Activated CD4-positive, alpha-beta T cell treated with anti-CD3 and anti-CD28 coated beads, Interleukin-2, amount 10 ng/mL, durations not matched to agents 24 days and 14 days (primary cell): ENCODE data around the gene UCP3. TPM values are rescaled to one million over a fixed set of nuclear protein-coding genes. Genes with fewer than 3 reads are reported as not detected.

ENCODE experiments used
- DNase-seq: peaks from one replicate; pipeline ENCODE4 v3.0.0; 2022
- H3K27ac Mint-ChIP-seq: one replicate; pipeline ENCODE4 v1.8.0; 2022; ENCODE audit warnings: mild to moderate bottlenecking, mixed read lengths
- H3K27me3 Mint-ChIP-seq: one replicate; pipeline ENCODE4 v1.8.0; 2022; ENCODE audit warnings: mixed read lengths
- H3K36me3 Mint-ChIP-seq: one replicate; pipeline ENCODE4 v1.8.0; 2022; ENCODE audit warnings: low read depth, mild to moderate bottlenecking, mixed read lengths
- H3K4me1 Mint-ChIP-seq: one replicate; pipeline ENCODE4 v1.8.0; 2021; ENCODE audit warnings: mixed read lengths
- H3K4me3 Mint-ChIP-seq: one replicate; pipeline ENCODE4 v1.8.0; 2022; ENCODE audit warnings: mild to moderate bottlenecking, moderate library complexity, mixed read lengths
- H3K9me3 Mint-ChIP-seq: one replicate; pipeline ENCODE4 v1.8.0; 2021; ENCODE audit warnings: mixed read lengths
- intact Hi-C: fragments of 100-400 bp; cut with micrococcal nuclease; formaldehyde crosslinking; loops from one replicate; pipeline ENCODE4 v1.15.1; 2023
- total RNA-seq: library from RNA; stranded (reverse); gene quantifications from 2 replicates; pipeline ENCODE4 v1.2.3, GENCODE V29; 2022

Gene UCP3
- 2.9 and 3.6 TPM in 2 replicates for total RNA-seq

DNA sequence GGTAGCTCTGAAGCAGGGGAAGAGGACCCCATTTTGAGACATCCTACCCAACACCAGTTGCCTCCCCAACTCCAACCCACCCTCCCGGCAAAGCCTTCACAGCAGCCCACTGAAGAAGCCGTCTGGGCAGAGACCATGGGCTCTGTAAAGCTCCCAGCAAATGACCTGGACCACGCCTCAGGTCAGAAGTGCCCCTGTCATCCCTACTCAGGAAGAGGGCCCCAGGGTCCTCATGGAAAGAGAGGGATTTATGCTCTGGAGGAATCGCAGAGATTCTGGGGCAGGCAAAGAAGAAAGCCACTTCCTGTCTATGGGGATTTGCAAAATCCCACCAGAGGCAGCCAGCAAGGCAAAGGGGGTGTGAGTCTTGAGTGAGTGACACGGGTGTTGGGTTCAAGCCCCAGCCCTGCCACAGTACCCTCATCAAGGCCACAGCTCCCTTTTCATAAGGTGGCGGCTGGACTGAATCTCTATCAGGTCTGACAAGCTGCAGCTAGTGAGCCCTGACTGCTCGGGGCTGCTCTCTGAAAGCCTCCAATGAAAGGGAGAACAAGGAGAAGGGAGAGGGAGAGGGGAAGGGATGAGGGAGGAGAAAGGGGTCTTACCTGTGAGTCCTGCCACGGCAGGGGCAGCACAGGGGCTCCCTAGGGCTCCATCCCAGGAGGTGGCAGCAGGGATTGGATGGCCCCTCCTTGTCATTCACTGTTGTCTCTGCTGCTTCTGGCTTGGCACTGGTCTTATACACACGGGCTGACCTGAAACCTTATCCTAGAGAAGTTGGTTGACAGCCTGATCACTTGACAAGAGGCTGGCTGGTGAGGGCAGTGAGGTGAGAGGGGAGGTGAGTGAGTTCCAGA, at the start of gene UCP3:
Gene UCP3 (minus strand): TSS at position 713 of the 857 bp plus-strand sequence. CDS start 2,043 bp downstream, outside the sequence.
- intact Hi-C loops, result no loop called here
- peaks cover 80% of the 10 kb centered on the region for H3K4me1 Mint-ChIP-seq

GRCh38 chr11:74057249-74058151, 48.6 kb upstream of the UCP3 start:
- H3K36me3 Mint-ChIP-seq, result peaks cover 40% of the 10 kb centered on the region
- H3K27me3 Mint-ChIP-seq, result no peaks in the 10 kb centered on the region
- intact Hi-C loops, result no loop called here
- peaks cover 8% of the 10 kb centered on the region for H3K9me3 Mint-ChIP-seq
- no peak overlapping the region for H3K27ac Mint-ChIP-seq
- no peak for DNase-seq
- peaks cover 13% of the 10 kb centered on the region for H3K4me1 Mint-ChIP-seq
- H3K4me3 Mint-ChIP-seq, result no peak overlapping the region

More for the DNA sequence above, at the start of gene UCP3:
- Mint-ChIP-seq H3K27ac (peak within 1 kb of the TSS; percentile 95), H3K9me3 (no peaks in the 10 kb centered on the region), H3K27me3 (no peaks in the 10 kb centered on the region), H3K4me3 (peak within 1 kb of the TSS; percentile 57), H3K36me3 (peaks cover 11% of the 10 kb centered on the region)
- DNase-seq, result peak; percentile 69

- Mint-ChIP-seq H3K4me1 (peaks cover 7% of the 10 kb centered on the region), H3K36me3 (peaks cover 35% of the 10 kb centered on the region), H3K27ac (no peak overlapping the region), H3K9me3 (peaks cover 6% of the 10 kb centered on the region), H3K27me3 (no peaks in the 10 kb centered on the region), H3K4me3 (no peak overlapping the region)
- intact Hi-C loops, result no loop called here
- DNase-seq, result no peak
Measured at GRCh38 chr11:74055938-74056337, 47.1 kb upstream of the UCP3 start.

DNA sequence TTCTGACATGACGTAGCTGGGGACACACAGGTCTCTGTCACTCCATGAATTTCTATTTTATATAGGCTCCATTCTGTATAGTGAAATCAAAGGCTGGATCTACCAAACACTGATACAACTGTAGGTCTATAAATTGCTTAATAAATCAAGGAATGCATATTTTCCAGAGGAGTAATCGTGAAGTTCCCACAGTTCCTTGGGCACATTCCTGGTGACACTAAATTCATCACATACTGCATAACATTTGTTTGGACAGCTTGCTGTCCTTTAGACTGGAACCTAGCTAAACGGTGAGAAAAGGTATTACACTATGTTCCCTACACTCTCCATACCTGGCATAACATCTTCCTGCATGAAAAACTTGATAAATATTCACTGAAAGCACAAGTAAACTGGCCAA, 41.6 kb upstream of the UCP3 start:
- intact Hi-C loops, result no loop called here
- DNase-seq, result no peak
- no peaks in the 10 kb centered on the region for H3K9me3 Mint-ChIP-seq
- H3K36me3 Mint-ChIP-seq, result peaks cover 37% of the 10 kb centered on the region
- no peaks in the 10 kb centered on the region for H3K4me1 Mint-ChIP-seq
- no peaks in the 10 kb centered on the region for H3K27me3 Mint-ChIP-seq
- H3K27ac Mint-ChIP-seq, result no peak overlapping the region
- H3K4me3 Mint-ChIP-seq, result no peak overlapping the region

DNA sequence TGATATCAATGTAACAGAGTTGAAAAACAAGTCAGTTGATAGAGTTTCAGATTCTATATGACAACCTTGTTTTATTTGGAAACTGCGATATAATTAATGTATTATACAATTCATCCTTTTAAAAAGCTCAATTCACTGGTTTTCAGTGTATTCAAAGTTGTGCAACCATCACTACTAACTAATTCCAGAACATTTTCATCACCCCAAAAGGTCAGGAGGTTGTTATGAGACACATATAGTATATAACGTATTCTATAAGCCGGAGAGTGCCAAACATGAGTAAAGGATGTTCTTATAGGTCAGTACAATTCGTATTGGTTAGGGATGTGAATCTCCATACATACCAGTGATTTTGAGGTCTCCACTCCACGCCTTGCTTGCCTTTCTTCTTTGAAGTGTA, 40.1 kb upstream of the UCP3 start:
- Mint-ChIP-seq H3K4me3 (no peak overlapping the region), H3K9me3 (no peaks in the 10 kb centered on the region), H3K27ac (no peak overlapping the region), H3K36me3 (peaks cover 39% of the 10 kb centered on the region), H3K4me1 (peaks cover 2% of the 10 kb centered on the region), H3K27me3 (no peaks in the 10 kb centered on the region)
- DNase-seq, result no peak
- intact Hi-C loops, result no loop called here

DNA sequence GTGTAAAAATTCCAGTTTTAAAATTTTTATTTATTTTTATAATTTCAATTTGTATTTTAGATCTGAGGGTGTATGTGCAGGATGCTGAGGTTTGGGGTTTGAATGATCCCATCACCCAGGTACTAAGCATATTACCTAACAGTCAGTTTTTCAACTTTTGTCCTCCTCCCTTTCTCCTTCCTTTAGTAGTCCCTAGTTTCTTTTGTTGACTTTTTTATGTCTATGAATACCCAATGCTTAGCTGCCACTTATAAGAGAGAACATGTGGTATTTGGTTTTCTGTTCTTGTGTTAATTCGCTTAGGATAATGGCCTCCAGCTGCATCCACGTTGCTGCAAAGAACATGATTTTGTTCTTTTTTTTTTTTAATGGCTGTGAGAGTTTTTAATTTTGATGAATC, 35.7 kb upstream of the UCP3 start:
- H3K36me3 Mint-ChIP-seq, result peaks cover 45% of the 10 kb centered on the region
- no peaks in the 10 kb centered on the region for H3K9me3 Mint-ChIP-seq
- H3K27me3 Mint-ChIP-seq, result no peaks in the 10 kb centered on the region
- peaks cover 2% of the 10 kb centered on the region for H3K4me1 Mint-ChIP-seq
- intact Hi-C loops, result no loop called here
- H3K27ac Mint-ChIP-seq, result no peak overlapping the region
- DNase-seq, result no peak
- no peak overlapping the region for H3K4me3 Mint-ChIP-seq

DNA sequence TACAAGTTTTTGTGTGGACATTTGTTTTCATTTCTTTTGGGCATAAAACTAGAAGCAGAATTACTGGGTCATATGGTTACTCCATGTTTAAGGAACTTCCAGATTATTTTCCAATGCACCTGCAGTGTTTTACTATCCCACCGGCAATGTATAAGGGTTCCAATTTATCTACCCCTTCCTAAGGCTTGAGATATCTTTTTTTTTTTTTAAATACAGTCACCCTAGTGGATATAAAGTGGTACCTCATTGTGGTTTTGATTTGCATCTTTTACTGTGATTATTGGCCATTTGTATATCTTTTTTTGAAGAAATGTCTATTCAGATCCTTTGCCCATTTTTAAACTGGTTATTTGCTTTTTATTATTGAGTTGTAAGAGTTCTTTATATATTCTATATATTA, 34.6 kb upstream of the UCP3 start:
- intact Hi-C loops, result no loop called here
- Mint-ChIP-seq H3K4me3 (no peak overlapping the region), H3K4me1 (peaks cover 2% of the 10 kb centered on the region), H3K27me3 (no peaks in the 10 kb centered on the region), H3K27ac (no peak overlapping the region), H3K36me3 (peaks cover 43% of the 10 kb centered on the region), H3K9me3 (no peaks in the 10 kb centered on the region)
- no peak for DNase-seq

- peaks cover 2% of the 10 kb centered on the region for H3K4me1 Mint-ChIP-seq
- H3K27ac Mint-ChIP-seq, result no peak overlapping the region
- intact Hi-C loops, result no loop called here
- no peak for DNase-seq
- no peaks in the 10 kb centered on the region for H3K9me3 Mint-ChIP-seq
- H3K27me3 Mint-ChIP-seq, result no peaks in the 10 kb centered on the region
- H3K36me3 Mint-ChIP-seq, result peaks cover 52% of the 10 kb centered on the region
- no peak overlapping the region for H3K4me3 Mint-ChIP-seq
Measured at GRCh38 chr11:74037309-74037708, 28.4 kb upstream of the UCP3 start.

GRCh38 chr11:74035264-74035663, 26.4 kb upstream of the UCP3 start:
- H3K36me3 Mint-ChIP-seq, result peaks cover 47% of the 10 kb centered on the region
- no peaks in the 10 kb centered on the region for H3K9me3 Mint-ChIP-seq
- H3K4me3 Mint-ChIP-seq, result no peak overlapping the region
- DNase-seq, result no peak
- no peak overlapping the region for H3K27ac Mint-ChIP-seq
- H3K27me3 Mint-ChIP-seq, result no peaks in the 10 kb centered on the region
- peaks cover 17% of the 10 kb centered on the region for H3K4me1 Mint-ChIP-seq
- intact Hi-C loops, result no loop called here

- Mint-ChIP-seq H3K27me3 (no peaks in the 10 kb centered on the region), H3K9me3 (no peaks in the 10 kb centered on the region), H3K4me1 (peaks cover 22% of the 10 kb centered on the region), H3K4me3 (no peak overlapping the region), H3K36me3 (peaks cover 44% of the 10 kb centered on the region), H3K27ac (no peak overlapping the region)
- DNase-seq, result no peak
- intact Hi-C loops, result no loop called here
Measured at GRCh38 chr11:74033046-74033445, 24.2 kb upstream of the UCP3 start.

- peaks cover 35% of the 10 kb centered on the region for H3K36me3 Mint-ChIP-seq
- peak; percentile 67 for DNase-seq
- no peaks in the 10 kb centered on the region for H3K27me3 Mint-ChIP-seq
- H3K9me3 Mint-ChIP-seq, result no peaks in the 10 kb centered on the region
- peak overlapping the region; percentile 82 for H3K27ac Mint-ChIP-seq
- peaks cover 32% of the 10 kb centered on the region for H3K4me1 Mint-ChIP-seq
- H3K4me3 Mint-ChIP-seq, result peak overlapping the region; percentile 20
- intact Hi-C loops, result no loop called here
Measured at GRCh38 chr11:74030723-74031676, 22.1 kb upstream of the UCP3 start.

DNA sequence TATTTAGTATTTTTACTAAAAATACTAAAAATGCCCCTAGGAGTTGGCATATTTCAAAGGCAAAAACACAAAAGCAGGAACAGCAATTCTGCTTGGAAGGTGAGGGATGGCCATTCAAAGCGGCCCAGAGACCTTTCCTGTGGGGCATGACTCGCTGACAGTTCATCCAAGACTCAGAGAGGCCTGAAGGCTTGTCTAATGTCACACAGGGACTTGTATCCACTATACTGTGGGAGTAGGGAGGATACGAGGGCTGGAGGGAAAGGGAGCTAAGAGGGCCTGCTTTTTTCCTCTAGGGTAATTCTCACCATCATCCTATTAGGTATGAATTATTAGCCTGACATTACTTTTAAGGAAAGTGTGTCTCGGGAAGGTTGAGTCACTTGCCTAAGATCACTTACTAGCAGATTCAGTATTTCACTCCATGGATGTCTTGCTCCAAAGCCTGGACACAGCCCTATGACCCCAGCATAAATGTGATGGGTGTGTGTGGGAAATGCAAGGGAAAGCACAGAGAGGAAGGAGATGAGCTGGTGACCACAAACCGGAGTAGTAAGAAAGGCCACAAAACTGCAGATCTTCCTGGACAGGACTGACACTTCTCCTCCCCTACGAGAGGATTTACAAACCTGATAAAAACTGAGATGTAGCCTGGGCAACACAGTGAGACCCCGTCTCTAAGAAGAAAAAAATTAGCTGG, 16.7 kb upstream of the UCP3 start:
- peak overlapping the region; percentile 38 for H3K27ac Mint-ChIP-seq
- peak; percentile 60 for DNase-seq
- no peaks in the 10 kb centered on the region for H3K9me3 Mint-ChIP-seq
- H3K36me3 Mint-ChIP-seq, result peaks cover 28% of the 10 kb centered on the region
- peak overlapping the region; percentile 3 for H3K4me3 Mint-ChIP-seq
- intact Hi-C loops, result loop anchor here (2.0 kb wide), 1 partner anchor 15 kb away; no protein-coding TSS in a partner anchor
- no peaks in the 10 kb centered on the region for H3K27me3 Mint-ChIP-seq
- peaks cover 40% of the 10 kb centered on the region for H3K4me1 Mint-ChIP-seq
